CD8-positive, alpha-beta memory T cell (primary cell): ENCODE results near the gene MGAT3. TPM values are rescaled to one million over a fixed set of nuclear protein-coding genes. Genes with fewer than 3 reads are reported as not detected.
A peak's percentile ranks its signal among the peaks of the same experiment; 100 is the strongest.

Experiments used
- CTCF ChIA-PET: fragments of 350-600 bp; sonication (Branson Sonifier 250); formaldehyde crosslinking; loops from one replicate; lab custom pipeline; 2021; ENCODE audit warnings: antibody characterized with exemption; lab: Charles Lee
- POLR2A ChIA-PET: fragments of 350-600 bp; sonication (Branson Sonifier 250); formaldehyde crosslinking; loops from one replicate; lab custom pipeline; 2021; ENCODE audit warnings: antibody characterized with exemption; lab: Charles Lee
- DNase-seq, 5 donors: peaks; one replicate each; pipeline versions ENCODE4 v3.0.0 to v3.0.0-alpha.2; 2020 to 2022; ENCODE audit warnings: mixed read lengths in 1 of 5
- H3K27ac ChIP-seq: one replicate; pipeline ENCODE4 v1.7.0; 2013; ENCODE audit warnings: low read depth, mild to moderate bottlenecking, low read length, moderate library complexity
- H3K27me3 ChIP-seq: 2 replicates; pipeline ENCODE4 v1.7.0; 2013; ENCODE audit warnings: low read length, mild to moderate bottlenecking; ENCODE audit not compliant: insufficient read depth, poor library complexity, severe bottlenecking
- H3K36me3 ChIP-seq: 2 replicates; pipeline ENCODE4 v1.7.0; 2013; ENCODE audit warnings: mild to moderate bottlenecking, low read length, moderate library complexity; ENCODE audit not compliant: insufficient read depth
- H3K4me1 ChIP-seq: 2 replicates; pipeline ENCODE4 v1.7.0; 2013; ENCODE audit warnings: mild to moderate bottlenecking, low read length, moderate library complexity; ENCODE audit not compliant: insufficient read depth
- H3K4me3 ChIP-seq: 2 replicates; pipeline ENCODE4 v1.7.0; 2013; ENCODE audit warnings: mild to moderate bottlenecking, low read length
- H3K9me3 ChIP-seq: 2 replicates; pipeline ENCODE4 v1.7.0; 2013; ENCODE audit warnings: mild to moderate bottlenecking, low read length
- H3K27ac Mint-ChIP-seq, 8 donors: one replicate each; pipeline ENCODE4 v1.8.0; 2020 to 2021; ENCODE audit warnings: mixed read lengths in 8 of 8, mild to moderate bottlenecking in 6 of 8, inconsistent platforms in 3 of 8, moderate library complexity in 3 of 8
- H3K27me3 Mint-ChIP-seq, 2 donors: one replicate each; pipeline ENCODE4 v1.8.0; 2020 to 2021; ENCODE audit warnings: mixed read lengths in 2 of 2, mild to moderate bottlenecking in 1 of 2, moderate library complexity in 1 of 2
- H3K36me3 Mint-ChIP-seq, 3 donors: one replicate each; pipeline ENCODE4 v1.8.0; 2020 to 2021; ENCODE audit warnings: mixed read lengths in 3 of 3, inconsistent platforms in 1 of 3, mild to moderate bottlenecking in 1 of 3
- H3K4me1 Mint-ChIP-seq, 3 donors: one replicate each; pipeline ENCODE4 v1.8.0; 2020 to 2021; ENCODE audit warnings: mixed read lengths in 3 of 3, inconsistent platforms in 1 of 3, mild to moderate bottlenecking in 1 of 3
- H3K4me3 Mint-ChIP-seq, 7 donors: one replicate each; pipeline ENCODE4 v1.8.0; 2020 to 2021; ENCODE audit warnings: mixed read lengths in 7 of 7, mild to moderate bottlenecking in 6 of 7, moderate library complexity in 4 of 7, inconsistent platforms in 2 of 7
- H3K9me3 Mint-ChIP-seq, 5 donors: one replicate each; pipeline ENCODE4 v1.8.0; 2020 to 2022; ENCODE audit warnings: mixed read lengths in 5 of 5, mild to moderate bottlenecking in 3 of 5, moderate library complexity in 2 of 5, inconsistent platforms in 1 of 5
- polyA plus RNA-seq: library from polyadenylated mRNA; unstranded; fragments of 300-500 nt; fragmentation: Illumina TruSeq; gene quantifications from one replicate; pipeline ENCODE4 v1.2.3, GENCODE V29; 2021
- total RNA-seq, 2 experiments: library from RNA; stranded (reverse); gene quantifications; one replicate each; pipeline ENCODE4 v1.2.3, GENCODE V29; 2021

MGAT3 gene
- total and polyA plus RNA-seq, 3 experiments from 2014 or later, result 0.03 to 0.37 (median 0.27) TPM

GRCh38 chr22:39445678-39446077 is 11.1 kb upstream of the MGAT3 start:
- peaks cover 21% of the 10 kb centered on the region for H3K4me1 ChIP-seq

GRCh38 chr22:39446239-39446721 is 10.5 kb upstream of the MGAT3 start:
- Mint-ChIP-seq H3K36me3 (no peaks in the 10 kb centered on the region), H3K27ac (peak overlapping the region in 2 of 8 donors; percentile 47 to 74), H3K4me1 (peaks cover 9 to 10% (median 9%) of the 10 kb centered on the region in 3 donors), H3K27me3 (peaks cover under 1 to 12% of the 10 kb centered on the region in 2 donors), H3K4me3 (peak overlapping the region in 1 of 7 donors; percentile 25), H3K9me3 (no peaks in the 10 kb centered on the region)
- POLR2A ChIA-PET, result interaction anchor here (1.0 kb wide), 1 partner anchor 34 kb away, joined by 3 read pairs; no protein-coding TSS in a partner anchor
- Histone ChIP-seq H3K27ac (no peak overlapping the region), H3K36me3 (no peaks in the 10 kb centered on the region), H3K9me3 (no peaks in the 10 kb centered on the region), H3K27me3 (no peaks in the 10 kb centered on the region), H3K4me1 (peaks cover 21% of the 10 kb centered on the region), H3K4me3 (no peak overlapping the region)
- CTCF ChIA-PET, result no interaction called here
- DNase-seq, result peak in 1 of 5 donors; percentile 40

More at GRCh38 chr22:39445678-39446077, 11.1 kb upstream of the MGAT3 start:
- POLR2A ChIA-PET, result no interaction called here
- Mint-ChIP-seq H3K4me3 (no peak overlapping the region), H3K4me1 (peaks cover 9 to 10% (median 9%) of the 10 kb centered on the region in 3 donors), H3K27me3 (peaks cover 4 to 15% of the 10 kb centered on the region in 2 donors), H3K27ac (no peak overlapping the region), H3K36me3 (no peaks in the 10 kb centered on the region), H3K9me3 (no peaks in the 10 kb centered on the region)
- no peaks in the 10 kb centered on the region for H3K36me3 ChIP-seq
- CTCF ChIA-PET, result no interaction called here
- H3K27ac ChIP-seq, result no peak overlapping the region
- no peak overlapping the region for H3K4me3 ChIP-seq
- H3K27me3 ChIP-seq, result no peaks in the 10 kb centered on the region
- DNase-seq, result no peak
- H3K9me3 ChIP-seq, result no peaks in the 10 kb centered on the region

GRCh38 chr22:39448205-39449054 is 8.4 kb upstream of the MGAT3 start:
- H3K9me3 Mint-ChIP-seq, result no peaks in the 10 kb centered on the region
- no peak overlapping the region for H3K4me3 Mint-ChIP-seq
- peaks cover 1 to 4% of the 10 kb centered on the region in 2 donors for H3K27me3 Mint-ChIP-seq
- no peak overlapping the region for H3K27ac Mint-ChIP-seq
- no peak overlapping the region for H3K4me3 ChIP-seq
- H3K27me3 ChIP-seq, result no peaks in the 10 kb centered on the region
- H3K4me1 Mint-ChIP-seq, result peaks cover 9 to 14% (median 9%) of the 10 kb centered on the region in 3 donors
- no peaks in the 10 kb centered on the region for H3K36me3 Mint-ChIP-seq
- H3K36me3 ChIP-seq, result no peaks in the 10 kb centered on the region
- ChIA-PET CTCF (no interaction called here), POLR2A (interaction anchor here (0.6 kb wide), 1 partner anchor 49 kb away, joined by 3 read pairs; the partner anchor contains the start of gene TAB1)
- H3K4me1 ChIP-seq, result peaks cover 21% of the 10 kb centered on the region
- H3K9me3 ChIP-seq, result no peaks in the 10 kb centered on the region
- no peak for DNase-seq
- H3K27ac ChIP-seq, result no peak overlapping the region

- CTCF ChIA-PET, result no interaction called here
- POLR2A ChIA-PET, result interaction anchor here (0.6 kb wide), 1 partner anchor 33 kb away, joined by 3 read pairs; no protein-coding TSS in a partner anchor
- Mint-ChIP-seq H3K36me3 (no peaks in the 10 kb centered on the region), H3K27me3 (peaks cover 1 to 8% of the 10 kb centered on the region in 2 donors), H3K9me3 (peaks cover 0 to 2% (median 0%) of the 10 kb centered on the region in 5 donors), H3K4me1 (peaks cover 9 to 14% (median 11%) of the 10 kb centered on the region in 3 donors), H3K4me3 (no peak overlapping the region), H3K27ac (no peak overlapping the region)
- Histone ChIP-seq H3K27ac (no peak overlapping the region), H3K9me3 (no peaks in the 10 kb centered on the region), H3K4me3 (no peak overlapping the region), H3K27me3 (no peaks in the 10 kb centered on the region), H3K36me3 (no peaks in the 10 kb centered on the region), H3K4me1 (peaks cover 21% of the 10 kb centered on the region)
- DNase-seq, result no peak
These were observed 7.1 kb upstream of the MGAT3 start for GRCh38 chr22:39449708-39450107.

GRCh38 chr22:39450258-39450955 is 6.4 kb upstream of the MGAT3 start:
- Mint-ChIP-seq H3K4me3 (no peak overlapping the region), H3K9me3 (peaks cover 0 to 2% (median 0%) of the 10 kb centered on the region in 5 donors), H3K27me3 (peaks cover 5 to 13% of the 10 kb centered on the region in 2 donors), H3K27ac (no peak overlapping the region), H3K36me3 (peaks cover 0 to under 1% (median 0%) of the 10 kb centered on the region in 3 donors), H3K4me1 (peaks cover 9 to 14% (median 11%) of the 10 kb centered on the region in 3 donors)
- H3K27ac ChIP-seq, result no peak overlapping the region
- H3K27me3 ChIP-seq, result no peaks in the 10 kb centered on the region
- no peaks in the 10 kb centered on the region for H3K9me3 ChIP-seq
- no peak overlapping the region for H3K4me3 ChIP-seq
- ChIA-PET POLR2A (interaction anchor here (0.6 kb wide), 1 partner anchor 9 kb away, joined by 5 read pairs; no protein-coding TSS in a partner anchor), CTCF (no interaction called here)
- no peaks in the 10 kb centered on the region for H3K36me3 ChIP-seq
- peaks cover 21% of the 10 kb centered on the region for H3K4me1 ChIP-seq
- DNase-seq, result no peak

- H3K27me3 ChIP-seq, result no peaks in the 10 kb centered on the region
- Mint-ChIP-seq H3K27me3 (peaks cover 15 to 26% of the 10 kb centered on the region in 2 donors), H3K36me3 (peaks cover 0 to 3% (median 0%) of the 10 kb centered on the region in 3 donors), H3K4me3 (no peak overlapping the region), H3K9me3 (peaks cover 0 to 4% (median 2%) of the 10 kb centered on the region in 5 donors), H3K27ac (no peak overlapping the region), H3K4me1 (peaks cover 10 to 16% (median 12%) of the 10 kb centered on the region in 3 donors)
- no peaks in the 10 kb centered on the region for H3K9me3 ChIP-seq
- POLR2A ChIA-PET, result no interaction called here
- CTCF ChIA-PET, result interaction anchor here (0.6 to 2.4 kb wide), 3 partner anchors 14 to 27 kb away, joined by 3 to 7 read pairs (median 5); no protein-coding TSS in a partner anchor
- DNase-seq, result no peak
- peak overlapping the region; percentile 64 for H3K27ac ChIP-seq
- H3K36me3 ChIP-seq, result no peaks in the 10 kb centered on the region
- peaks cover 15% of the 10 kb centered on the region for H3K4me1 ChIP-seq
- no peak overlapping the region for H3K4me3 ChIP-seq
These were observed 4.1 kb upstream of the MGAT3 start for GRCh38 chr22:39452740-39453040.

- Mint-ChIP-seq H3K4me1 (peaks cover 12 to 26% (median 17%) of the 10 kb centered on the region in 3 donors), H3K36me3 (peaks cover 0 to 3% (median 0%) of the 10 kb centered on the region in 3 donors), H3K9me3 (peaks cover 0 to 4% (median 2%) of the 10 kb centered on the region in 5 donors), H3K27me3 (peaks cover 22 to 36% of the 10 kb centered on the region in 2 donors), H3K4me3 (peak overlapping the region in 1 of 7 donors; percentile 82), H3K27ac (no peak overlapping the region)
- DNase-seq, result no peak
- Histone ChIP-seq H3K27ac (no peak overlapping the region), H3K4me1 (peaks cover 20% of the 10 kb centered on the region), H3K36me3 (no peaks in the 10 kb centered on the region), H3K4me3 (no peak overlapping the region), H3K9me3 (no peaks in the 10 kb centered on the region), H3K27me3 (peaks cover 10% of the 10 kb centered on the region)
- POLR2A ChIA-PET, result no interaction called here
- CTCF ChIA-PET, result interaction anchor here (2.4 kb wide), 1 partner anchor 17 kb away, joined by 7 read pairs; no protein-coding TSS in a partner anchor
These were observed 2.9 kb upstream of the MGAT3 start for GRCh38 chr22:39453765-39454378.
